Stimulated activated CD8-positive, alpha-beta memory T cell treated with anti-CD3 and anti-CD28 coated beads, Interleukin-12 subunit alpha, Interleukin-12 subunit beta, amount 100 ng/mL, for 4 hours (primary cell): ENCODE results near the gene DLL3.
A peak's percentile ranks its signal among the peaks of the same experiment; 100 is the strongest.

ENCODE experiments used
- DNase-seq: peaks from one replicate; pipeline ENCODE4 v3.0.0-alpha.2; 2020; ENCODE audit warnings: low read depth

Gene DLL3

DNA sequence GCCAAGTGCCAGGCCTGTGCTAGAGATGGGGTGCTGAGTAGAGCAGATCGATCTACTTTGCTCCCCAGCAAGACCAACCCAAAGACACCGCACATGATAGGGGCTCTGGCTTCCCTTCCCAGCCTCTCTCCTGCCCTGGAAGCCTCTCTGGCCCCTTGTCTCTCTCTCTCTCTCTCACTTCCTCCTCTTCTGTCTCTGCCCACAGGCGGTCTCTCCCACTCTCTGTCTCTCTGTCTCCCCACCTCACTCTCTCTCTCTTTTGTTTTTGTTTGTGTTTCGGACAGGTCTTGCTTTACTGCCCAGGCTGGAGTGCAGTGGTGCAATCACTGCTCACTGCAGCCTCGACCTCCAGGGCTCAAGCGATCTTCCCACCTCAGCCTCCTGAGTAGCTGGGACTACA, 17.5 kb downstream of the DLL3 start:
- no peak for DNase-seq

DNA sequence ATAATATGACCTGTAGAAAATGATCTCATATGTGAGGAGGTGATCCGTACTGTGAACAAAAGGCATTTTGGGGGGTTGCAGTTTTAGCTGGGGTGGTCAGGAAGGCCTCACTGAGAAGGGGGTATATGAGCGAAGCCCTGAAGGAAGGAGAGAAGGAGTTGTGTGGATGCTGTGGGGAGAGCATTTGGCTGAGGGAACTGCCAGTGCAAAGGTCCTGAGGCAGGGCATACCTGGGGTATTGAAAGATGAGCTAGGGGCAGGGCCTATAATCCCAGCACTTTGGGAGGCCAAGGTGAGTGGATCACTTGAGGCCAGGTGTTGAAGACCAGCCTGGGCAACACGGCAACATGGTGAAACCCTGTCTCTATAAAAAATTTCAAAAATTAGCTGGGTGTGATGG, 18.7 kb downstream of the DLL3 start:
- no peak for DNase-seq

DNA sequence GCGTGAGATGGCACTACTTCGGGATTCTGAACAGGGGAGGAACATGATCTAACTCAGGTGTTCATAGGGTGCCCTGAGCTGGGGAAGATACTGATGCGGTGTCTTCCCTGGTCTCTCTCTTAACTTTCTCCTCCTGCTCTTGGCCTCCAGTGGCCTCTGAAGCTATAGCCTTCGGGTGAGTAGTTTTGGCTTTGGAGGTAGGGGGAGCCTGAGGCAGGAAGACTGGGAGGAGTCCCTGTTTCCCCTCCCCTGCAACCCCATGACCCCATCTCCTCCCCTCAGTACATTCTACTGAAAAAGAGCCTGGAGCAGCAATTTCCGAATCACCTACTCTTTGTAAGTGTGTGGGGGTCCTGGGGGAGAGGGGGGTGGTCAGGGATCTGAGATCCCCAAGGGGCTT, 19.7 kb downstream of the DLL3 start:
- no peak for DNase-seq

GRCh38 chr19:39518975-39519374, 20.2 kb downstream of the DLL3 start:
- DNase-seq, result no peak

DNA sequence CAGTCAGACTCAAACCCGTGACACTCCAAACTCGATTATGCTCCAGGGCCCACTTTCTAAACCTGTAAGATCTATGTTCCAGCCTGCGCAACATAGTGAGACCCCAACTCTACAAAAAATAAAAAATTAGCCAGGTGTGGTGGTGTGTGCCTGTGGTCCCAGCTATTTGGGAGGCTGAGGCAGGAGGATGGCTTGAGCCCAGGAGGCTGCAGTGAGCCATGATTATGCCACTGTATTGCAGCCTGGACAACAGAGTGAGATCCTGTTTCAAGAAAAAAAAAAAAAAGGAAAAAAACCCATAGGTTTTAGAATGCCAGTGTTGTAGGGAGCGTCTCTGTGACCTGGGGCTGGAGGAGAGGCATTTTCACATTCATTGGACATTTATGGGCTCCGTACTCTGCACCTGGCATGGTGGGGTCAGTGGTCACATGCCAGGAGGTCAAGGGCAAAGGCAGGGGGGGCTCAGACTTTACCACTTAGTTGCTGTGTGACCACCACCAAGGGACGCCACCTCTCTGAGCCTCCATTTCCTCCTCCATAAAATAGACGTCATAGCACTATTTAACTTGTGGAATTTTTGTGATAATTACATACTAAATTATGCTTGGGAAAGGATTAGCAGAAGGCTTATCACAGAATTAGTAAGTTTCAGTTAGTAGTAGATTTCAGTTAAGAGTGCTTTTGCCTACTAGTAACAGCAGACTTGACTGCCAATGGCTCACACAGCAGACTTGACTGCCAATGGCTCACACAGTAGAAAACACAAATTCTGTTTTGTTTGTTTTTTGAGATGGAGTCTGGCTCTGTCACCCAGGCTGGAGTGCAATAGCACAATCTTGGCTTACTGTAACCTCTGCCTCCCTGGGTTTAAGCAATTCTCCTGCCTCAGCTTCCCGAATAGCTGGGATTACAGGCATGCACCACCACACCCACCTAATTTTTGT, 22.1 kb downstream of the DLL3 start:
- DNase-seq, result no peak

DNA sequence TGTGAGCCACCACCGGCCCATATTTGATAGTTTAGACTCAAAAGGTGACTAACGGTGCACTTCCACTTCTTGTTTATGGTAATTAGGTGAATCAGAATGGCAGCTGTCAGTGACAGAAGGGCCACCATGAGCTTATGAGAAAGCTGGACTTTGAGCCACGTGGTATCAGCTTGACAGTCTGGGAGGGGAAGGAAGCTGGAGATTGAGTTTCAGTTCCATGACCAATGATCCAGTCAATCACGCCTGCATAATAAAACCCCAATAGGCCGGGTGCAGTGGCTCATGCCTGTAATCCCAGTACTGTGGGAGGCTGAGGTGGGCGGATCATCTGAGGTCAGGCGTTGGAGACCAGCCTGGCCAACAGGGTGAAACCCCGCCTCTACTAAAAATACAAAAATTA, 25.7 kb downstream of the DLL3 start:
- DNase-seq, result no peak

GRCh38 chr19:39525205-39525604, 26.5 kb downstream of the DLL3 start:
- DNase-seq, result no peak

DNA sequence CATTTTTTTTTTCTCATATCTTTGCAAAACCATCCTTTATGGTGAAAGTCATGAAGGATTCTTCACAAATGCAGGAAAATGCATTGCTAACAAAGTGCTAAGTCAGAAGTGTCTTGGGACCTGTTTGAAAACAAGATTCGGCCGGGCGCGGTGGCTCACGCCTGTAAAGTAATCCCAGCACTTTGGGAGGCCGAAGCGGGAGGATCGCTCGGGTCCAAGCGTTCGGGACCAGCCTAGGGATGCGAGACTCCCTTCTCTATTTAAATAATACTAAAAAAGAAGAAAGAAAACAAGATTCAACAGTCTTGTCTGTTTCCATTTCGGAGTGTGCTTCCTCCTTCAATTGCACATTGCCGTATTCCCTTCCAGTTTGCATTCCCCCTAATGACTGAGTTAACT, 33.1 kb downstream of the DLL3 start:
- no peak for DNase-seq

DNA sequence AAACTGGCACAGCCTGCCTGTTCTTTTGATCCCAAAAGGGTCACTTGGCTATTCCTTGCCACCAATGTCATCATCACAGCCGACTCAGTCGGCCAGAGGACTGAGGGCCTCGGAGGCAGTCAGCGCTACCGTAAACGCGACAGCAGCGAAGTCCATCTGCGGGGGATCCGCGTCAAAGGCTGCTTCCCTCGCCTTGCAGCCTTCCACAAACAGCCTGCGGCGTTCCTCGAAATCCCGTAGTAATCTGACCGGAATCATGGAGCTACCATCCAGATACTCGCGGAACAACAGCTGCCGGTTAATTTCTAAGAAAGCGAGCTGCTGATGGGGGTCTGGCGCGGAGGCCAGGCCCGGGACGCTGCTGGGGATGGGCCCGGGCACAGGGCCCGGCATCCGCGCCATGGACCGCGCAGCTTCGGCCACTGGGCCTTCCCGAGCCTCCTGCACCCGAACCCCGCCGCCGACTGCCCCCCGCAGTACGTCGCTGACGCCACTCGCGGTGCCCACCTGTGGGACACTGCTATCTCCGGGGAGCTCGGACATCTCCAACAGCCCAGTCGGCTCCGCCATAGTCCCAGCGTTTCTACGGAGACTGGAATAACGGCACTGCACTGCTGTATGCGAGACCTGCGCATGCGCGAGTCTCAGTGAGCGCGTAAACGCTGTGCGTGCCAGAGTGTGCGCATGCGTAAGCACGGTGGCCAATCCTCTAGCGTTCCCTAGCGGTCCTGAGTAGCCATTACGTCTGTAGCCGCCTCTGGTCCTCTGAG, 33.7 kb downstream of the DLL3 start, which contains the start of gene EID2B:
EID2B (minus strand) TSS at position 620 of the 770 bp plus-strand sequence; CDS start at position 570, 50 bp downstream.
- peak; percentile 86 for DNase-seq

DNA sequence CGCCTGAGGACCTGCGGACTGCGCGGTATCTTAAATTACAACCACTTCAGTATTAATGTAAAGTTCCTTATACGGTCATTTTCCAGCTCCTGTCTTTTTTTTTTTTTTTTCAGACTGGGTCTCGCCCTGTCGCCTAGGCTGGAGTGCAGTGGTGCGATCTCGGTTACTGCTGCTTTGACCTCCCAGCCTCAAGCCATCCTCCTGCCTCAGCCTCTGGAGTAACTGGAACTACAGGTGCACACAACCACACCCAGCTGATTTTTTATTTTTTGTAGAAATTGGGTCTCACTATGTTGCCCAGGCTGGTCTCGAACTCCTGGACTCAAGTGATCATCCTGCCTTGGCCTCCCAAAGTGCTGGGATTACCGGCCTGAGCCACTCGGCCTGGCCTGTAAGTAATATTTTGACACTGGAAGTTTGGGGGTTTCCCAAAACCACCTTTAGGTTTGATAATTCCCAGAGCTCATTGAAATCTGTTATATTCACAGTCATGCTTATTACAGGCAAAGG, 34.3 kb downstream of the DLL3 start:
- no peak for DNase-seq

DNA sequence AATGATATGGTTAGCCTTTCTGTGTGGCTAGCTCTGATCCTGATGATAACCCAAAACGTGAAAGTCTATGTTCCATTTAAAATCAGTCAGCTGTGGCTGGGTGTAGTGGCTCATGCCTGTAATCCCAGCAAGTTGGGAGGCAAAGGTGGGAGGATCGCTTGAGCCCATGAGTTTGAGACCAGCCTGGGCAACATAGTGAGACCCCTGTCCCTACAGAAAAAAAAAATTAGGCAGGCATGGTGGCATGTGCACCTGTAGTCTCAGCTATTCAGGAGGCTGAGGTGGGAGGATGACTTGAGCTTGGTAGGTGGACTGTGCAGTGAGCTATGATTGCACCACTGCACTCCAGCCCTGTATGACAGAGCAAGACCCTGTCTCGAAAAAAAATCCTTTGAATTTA, 35.0 kb downstream of the DLL3 start:
- DNase-seq, result no peak

GRCh38 chr19:39539165-39539517, 40.4 kb downstream of the DLL3 start:
- DNase-seq, result no peak

DNA sequence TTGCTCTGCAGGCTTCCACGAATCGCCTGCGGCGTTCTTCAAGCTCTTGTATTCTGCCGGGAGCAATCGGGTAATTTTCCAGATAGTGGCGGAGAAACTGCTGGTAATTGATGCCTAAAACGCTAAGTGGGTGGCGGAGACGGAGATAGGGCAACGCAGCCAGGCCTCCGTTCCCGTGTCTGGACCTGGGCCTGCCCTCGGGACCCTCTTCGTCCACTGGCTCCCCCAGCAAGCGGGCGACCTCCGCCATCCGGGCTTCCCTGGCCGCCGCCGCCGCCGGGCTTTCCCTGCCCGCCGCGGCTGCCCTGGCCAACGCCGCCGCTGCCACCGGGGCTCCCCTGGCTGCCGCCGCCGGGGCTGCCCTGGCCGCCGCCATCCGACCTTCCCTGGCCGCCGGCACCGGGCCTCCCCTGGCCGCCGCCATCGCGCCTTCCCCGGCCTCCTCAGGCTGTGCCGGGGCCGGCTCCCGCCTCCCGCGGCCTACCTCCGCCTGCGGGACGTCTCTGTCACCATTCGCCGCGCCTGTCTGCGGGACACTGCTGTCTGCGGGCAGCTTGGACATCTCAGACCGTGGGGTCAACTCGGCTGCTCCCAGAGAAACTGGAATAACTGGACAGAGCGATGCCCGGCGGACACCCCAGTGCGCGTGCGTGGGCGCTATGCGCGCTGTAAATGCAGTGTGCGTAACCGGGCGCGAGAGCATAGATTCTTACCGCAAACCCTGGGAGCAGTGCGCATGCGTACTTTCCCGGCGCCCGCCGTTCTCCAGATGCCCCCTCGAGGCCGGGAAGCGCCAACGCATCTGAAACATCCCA, 41.0 kb downstream of the DLL3 start, which contains the start of gene EID2:
EID2 (minus strand) TSS at position 644 of the 815 bp plus-strand sequence; CDS start at position 562, 82 bp downstream.
- DNase-seq, result peak; percentile 88

GRCh38 chr19:39540333-39540673, 41.6 kb downstream of the DLL3 start:
- DNase-seq, result no peak

- no peak for DNase-seq
Measured at GRCh38 chr19:39542206-39542605, 43.5 kb downstream of the DLL3 start.

DNA sequence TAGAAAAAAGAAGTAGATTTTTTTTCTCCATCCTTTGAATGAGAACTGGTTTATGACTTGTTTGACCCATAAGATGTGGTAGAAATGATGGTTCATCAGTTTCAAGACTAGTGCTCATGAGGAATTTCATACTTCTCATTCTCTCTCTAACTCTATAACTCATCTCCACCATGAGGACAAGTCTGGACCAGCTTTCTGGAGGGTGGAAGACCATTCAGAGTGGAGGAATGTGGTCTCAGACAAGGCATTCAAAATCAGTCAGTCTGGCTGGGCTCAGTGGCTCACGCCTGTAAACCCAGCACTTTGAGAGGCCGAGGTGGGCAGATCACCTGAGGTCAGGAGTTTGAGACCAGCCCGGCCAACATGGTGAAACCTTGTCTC, 44.7 kb downstream of the DLL3 start:
- no peak for DNase-seq

DNA sequence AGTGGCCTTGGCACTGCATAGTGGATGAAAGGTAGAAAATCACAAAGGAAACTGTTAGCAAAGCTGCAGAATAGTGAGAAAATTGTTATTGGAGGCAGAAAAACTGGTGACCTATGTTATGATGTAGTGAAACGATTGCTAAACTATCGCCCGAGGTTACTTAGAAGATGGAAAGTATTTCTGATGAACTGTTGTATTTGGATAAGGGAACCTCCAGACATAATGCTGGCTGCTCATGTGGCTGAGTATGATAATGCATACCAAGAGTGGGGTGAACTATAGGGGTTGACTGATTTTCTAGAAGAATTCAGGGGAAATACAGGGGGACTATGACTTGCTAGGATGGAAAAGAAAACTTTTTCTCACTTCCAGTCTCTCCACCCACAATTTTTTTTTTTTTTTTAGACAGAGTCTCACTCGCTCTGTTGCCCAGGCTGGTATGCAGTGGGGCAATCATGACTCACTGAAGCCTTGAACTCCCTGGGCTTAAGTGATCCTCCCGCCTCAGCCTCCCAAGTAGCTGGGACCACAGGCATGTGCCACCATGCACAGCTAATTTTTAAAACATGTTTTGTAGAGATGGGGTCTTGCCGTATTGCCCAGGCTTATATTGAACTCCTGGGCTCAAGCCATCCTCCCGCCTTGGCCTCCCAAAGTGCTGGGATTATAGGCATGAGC, 45.6 kb downstream of the DLL3 start:
- no peak for DNase-seq

GRCh38 chr19:39544911-39545310, 46.2 kb downstream of the DLL3 start:
- DNase-seq, result no peak

GRCh38 chr19:39546599-39546998, 47.9 kb downstream of the DLL3 start:
- DNase-seq, result no peak

DNA sequence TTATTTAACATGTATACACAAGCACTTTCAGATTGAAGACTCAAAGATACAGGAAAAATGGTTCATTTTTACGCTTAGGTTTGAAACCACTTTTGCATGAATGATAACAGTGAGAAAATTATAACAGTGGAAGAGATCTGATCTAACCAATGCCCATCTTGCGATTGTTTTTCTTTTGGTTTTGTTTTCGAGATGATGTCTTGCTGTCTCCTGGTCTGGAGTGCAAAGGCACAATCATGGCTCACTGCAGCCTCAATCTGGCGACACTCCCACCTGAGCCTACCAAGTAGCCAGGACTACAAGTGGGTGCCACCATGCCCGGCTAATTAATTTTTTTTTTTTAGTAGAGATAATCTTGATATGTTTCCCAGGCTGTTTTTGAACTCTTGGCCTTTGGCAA, 51.5 kb downstream of the DLL3 start:
- no peak for DNase-seq

DNA sequence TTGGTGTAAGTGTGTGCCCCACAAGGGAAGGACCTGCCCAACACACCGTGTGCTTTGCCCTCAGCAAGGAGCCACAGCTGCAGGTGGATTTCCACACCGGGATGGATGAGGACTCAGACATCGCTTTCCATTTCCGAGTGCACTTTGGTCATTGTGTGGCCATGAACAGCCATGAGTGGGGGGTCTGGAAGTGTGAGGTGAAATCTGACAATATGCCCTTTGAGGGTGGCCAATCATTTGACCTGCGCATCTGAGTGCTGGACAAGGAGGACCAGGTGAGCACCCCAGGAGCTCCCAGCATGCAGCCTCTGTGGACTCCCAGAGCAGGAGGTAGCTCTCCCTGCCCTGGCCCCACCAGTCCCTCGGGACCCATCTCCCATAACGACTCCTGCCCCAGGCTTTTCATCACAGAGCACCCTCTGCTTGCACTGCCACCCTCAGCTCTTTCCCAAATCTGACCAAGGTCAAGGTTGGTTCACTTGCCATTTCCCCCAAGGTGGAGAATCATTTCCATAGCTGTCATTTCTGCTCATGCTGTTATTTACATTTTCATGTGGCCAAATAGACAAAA, 54.4 kb downstream of the DLL3 start:
- DNase-seq, result no peak
